Measurements from ENCODE around the gene SELE. TPM values are rescaled to one million over a fixed set of nuclear protein-coding genes. Genes with fewer than 3 reads are reported as not detected.

Gene SELE
- total and polyA plus RNA-seq, 7 donors = 0.12 to 1.3 (median 0.27) TPM; not detected in 1

DNA sequence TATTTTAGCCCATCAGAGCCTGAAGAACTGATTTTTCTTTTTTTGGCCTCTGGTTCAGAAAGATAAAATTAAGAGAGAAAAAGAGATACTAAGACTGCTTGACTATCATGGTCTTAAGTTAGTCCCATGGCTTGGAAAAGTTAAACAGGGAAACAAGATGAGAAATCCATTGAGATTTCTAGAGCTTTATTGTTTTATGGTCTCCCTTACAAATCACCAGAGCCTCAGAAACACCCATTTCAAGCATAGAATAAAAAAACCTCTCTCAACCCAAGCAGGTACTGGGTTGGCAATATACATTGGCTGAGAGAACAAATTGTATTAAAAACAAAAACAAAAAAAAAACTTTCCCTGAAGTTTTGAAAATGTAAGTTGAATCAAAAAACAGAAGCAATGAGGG lies 3.9 kb downstream of the SELE start:
- no peak for DNase-seq
- ATAC-seq = no peak
- Histone ChIP-seq H3K27ac (no peak overlapping the region), H3K4me1 (no peaks in the 10 kb centered on the region), H3K27me3 (ENCODE audit: insufficient read depth in 3 of 3, low read length in 2 of 3) (no peaks in the 10 kb centered on the region), H3K4me3 (no peak overlapping the region), H3K9me3 (no peaks in the 10 kb centered on the region), H3K36me3 (ENCODE audit: insufficient read depth in 1 of 2, low read depth in 1 of 2) (no peaks in the 10 kb centered on the region)
- intact Hi-C loops (cut with DNase I) = no loop called here
- TF ChIP-seq, protein P1, sequence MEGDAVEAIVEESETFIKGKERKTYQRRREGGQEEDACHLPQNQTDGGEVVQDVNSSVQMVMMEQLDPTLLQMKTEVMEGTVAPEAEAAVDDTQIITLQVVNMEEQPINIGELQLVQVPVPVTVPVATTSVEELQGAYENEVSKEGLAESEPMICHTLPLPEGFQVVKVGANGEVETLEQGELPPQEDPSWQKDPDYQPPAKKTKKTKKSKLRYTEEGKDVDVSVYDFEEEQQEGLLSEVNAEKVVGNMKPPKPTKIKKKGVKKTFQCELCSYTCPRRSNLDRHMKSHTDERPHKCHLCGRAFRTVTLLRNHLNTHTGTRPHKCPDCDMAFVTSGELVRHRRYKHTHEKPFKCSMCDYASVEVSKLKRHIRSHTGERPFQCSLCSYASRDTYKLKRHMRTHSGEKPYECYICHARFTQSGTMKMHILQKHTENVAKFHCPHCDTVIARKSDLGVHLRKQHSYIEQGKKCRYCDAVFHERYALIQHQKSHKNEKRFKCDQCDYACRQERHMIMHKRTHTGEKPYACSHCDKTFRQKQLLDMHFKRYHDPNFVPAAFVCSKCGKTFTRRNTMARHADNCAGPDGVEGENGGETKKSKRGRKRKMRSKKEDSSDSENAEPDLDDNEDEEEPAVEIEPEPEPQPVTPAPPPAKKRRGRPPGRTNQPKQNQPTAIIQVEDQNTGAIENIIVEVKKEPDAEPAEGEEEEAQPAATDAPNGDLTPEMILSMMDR (IDR thresholded peaks at IDR 0.05) = no peak

GRCh38 chr1:169727307-169727706 lies 6.6 kb downstream of the SELE start:
- H3K27ac ChIP-seq = no peak overlapping the region
- H3K4me3 ChIP-seq = no peak overlapping the region
- H3K9me3 ChIP-seq = no peaks in the 10 kb centered on the region
- TF ChIP-seq, protein P1 (IDR thresholded peaks at IDR 0.05) = no peak
- DNase-seq = no peak
- H3K36me3 ChIP-seq (ENCODE audit: insufficient read depth in 1 of 2, low read depth in 1 of 2) = no peaks in the 10 kb centered on the region
- intact Hi-C loops (cut with DNase I) = no loop called here
- no peaks in the 10 kb centered on the region for H3K4me1 ChIP-seq
- WGBS, 3 donors = 85 to 91% (median 88%) methylated on average over 6 of the region's 6 CpGs
- no peak for ATAC-seq
- H3K27me3 ChIP-seq (ENCODE audit: insufficient read depth in 3 of 3, low read length in 2 of 3) = no peaks in the 10 kb centered on the region

DNA sequence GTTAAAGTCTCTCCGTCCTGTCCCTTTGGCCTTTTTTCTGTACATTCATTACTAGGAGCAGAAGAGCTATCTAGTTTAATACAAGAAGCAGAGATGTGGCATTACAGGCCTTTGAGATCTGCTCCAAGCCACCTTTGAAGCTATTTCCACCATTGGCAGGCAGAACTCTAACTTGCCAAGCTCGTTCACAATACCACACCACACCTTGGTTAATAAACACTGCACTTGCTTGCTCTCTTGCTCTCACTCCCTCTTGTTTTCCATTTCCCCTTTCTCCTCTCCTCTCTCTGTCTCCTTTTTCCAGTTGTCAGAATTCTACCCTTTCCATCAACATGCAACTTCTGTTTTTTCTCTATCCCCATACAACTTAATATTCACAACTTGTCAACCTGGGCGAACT lies 7.0 kb downstream of the SELE start:
- H3K27ac ChIP-seq = no peak overlapping the region
- no peaks in the 10 kb centered on the region for H3K36me3 ChIP-seq (ENCODE audit: insufficient read depth in 1 of 2, low read depth in 1 of 2)
- WGBS, 3 donors = 83 to 90% (median 86%) methylated on average over 3 of the region's 3 CpGs
- H3K4me1 ChIP-seq = no peaks in the 10 kb centered on the region
- TF ChIP-seq, protein P1 (IDR thresholded peaks at IDR 0.05) = no peak
- DNase-seq = no peak
- intact Hi-C loops (cut with DNase I) = no loop called here
- H3K4me3 ChIP-seq = no peak overlapping the region
- no peaks in the 10 kb centered on the region for H3K27me3 ChIP-seq (ENCODE audit: insufficient read depth in 3 of 3, low read length in 2 of 3)
- H3K9me3 ChIP-seq = no peaks in the 10 kb centered on the region
- no peak for ATAC-seq

DNA sequence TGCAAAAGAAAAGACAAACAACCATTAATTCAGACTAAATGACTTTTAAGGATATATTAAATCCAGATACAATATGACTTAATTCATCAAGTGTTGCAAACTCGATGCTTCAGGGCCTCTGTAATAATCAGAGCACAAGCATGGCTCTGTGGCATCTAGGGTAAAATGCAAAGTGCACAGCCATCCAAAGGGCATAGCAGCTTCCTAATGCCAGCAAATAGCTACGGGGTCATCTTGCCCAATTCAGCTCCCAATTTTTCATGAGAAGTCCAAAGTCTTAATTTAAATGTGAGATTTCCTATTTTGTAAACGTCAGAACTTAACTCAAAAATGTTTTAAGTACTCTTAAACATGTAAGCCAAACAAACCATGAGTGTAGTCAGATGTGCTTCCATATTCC lies 7.9 kb downstream of the SELE start:
- no peak overlapping the region for H3K27ac ChIP-seq
- 64 to 67% (median 66%) methylated on average over 3 of the region's 3 CpGs for WGBS, 3 donors
- DNase-seq (no peak), ATAC-seq (no peak)
- H3K4me3 ChIP-seq = no peak overlapping the region
- intact Hi-C loops (cut with DNase I) = no loop called here
- no peaks in the 10 kb centered on the region for H3K27me3 ChIP-seq (ENCODE audit: insufficient read depth in 3 of 3, low read length in 2 of 3)
- H3K9me3 ChIP-seq = no peaks in the 10 kb centered on the region
- no peaks in the 10 kb centered on the region for H3K4me1 ChIP-seq
- H3K36me3 ChIP-seq (ENCODE audit: insufficient read depth in 1 of 2, low read depth in 1 of 2) = no peaks in the 10 kb centered on the region
- TF ChIP-seq, protein P1 (IDR thresholded peaks at IDR 0.05) = no peak

GRCh38 chr1:169724168-169724567 lies 9.7 kb downstream of the SELE start:
- Histone ChIP-seq H3K27ac (no peak overlapping the region), H3K4me3 (no peak overlapping the region), H3K36me3 (ENCODE audit: insufficient read depth in 1 of 2, low read depth in 1 of 2) (no peaks in the 10 kb centered on the region), H3K9me3 (no peaks in the 10 kb centered on the region), H3K27me3 (ENCODE audit: insufficient read depth in 3 of 3, low read length in 2 of 3) (no peaks in the 10 kb centered on the region), H3K4me1 (no peaks in the 10 kb centered on the region)
- ATAC-seq (no peak), DNase-seq (no peak)
- intact Hi-C loops (cut with DNase I) = no loop called here
- WGBS, 3 donors = 34 to 52% (median 39%) methylated on average over 4 of the region's 4 CpGs
- TF ChIP-seq, protein P1 (IDR thresholded peaks at IDR 0.05) = no peak
